Femur (tissue), 1 donor: Measurements from ENCODE around the gene UBE2A.

Experiments
- DNase-seq: peaks from one replicate; pipeline ENCODE4 v3.0.0-alpha.2; 2017

The UBE2A gene

DNA sequence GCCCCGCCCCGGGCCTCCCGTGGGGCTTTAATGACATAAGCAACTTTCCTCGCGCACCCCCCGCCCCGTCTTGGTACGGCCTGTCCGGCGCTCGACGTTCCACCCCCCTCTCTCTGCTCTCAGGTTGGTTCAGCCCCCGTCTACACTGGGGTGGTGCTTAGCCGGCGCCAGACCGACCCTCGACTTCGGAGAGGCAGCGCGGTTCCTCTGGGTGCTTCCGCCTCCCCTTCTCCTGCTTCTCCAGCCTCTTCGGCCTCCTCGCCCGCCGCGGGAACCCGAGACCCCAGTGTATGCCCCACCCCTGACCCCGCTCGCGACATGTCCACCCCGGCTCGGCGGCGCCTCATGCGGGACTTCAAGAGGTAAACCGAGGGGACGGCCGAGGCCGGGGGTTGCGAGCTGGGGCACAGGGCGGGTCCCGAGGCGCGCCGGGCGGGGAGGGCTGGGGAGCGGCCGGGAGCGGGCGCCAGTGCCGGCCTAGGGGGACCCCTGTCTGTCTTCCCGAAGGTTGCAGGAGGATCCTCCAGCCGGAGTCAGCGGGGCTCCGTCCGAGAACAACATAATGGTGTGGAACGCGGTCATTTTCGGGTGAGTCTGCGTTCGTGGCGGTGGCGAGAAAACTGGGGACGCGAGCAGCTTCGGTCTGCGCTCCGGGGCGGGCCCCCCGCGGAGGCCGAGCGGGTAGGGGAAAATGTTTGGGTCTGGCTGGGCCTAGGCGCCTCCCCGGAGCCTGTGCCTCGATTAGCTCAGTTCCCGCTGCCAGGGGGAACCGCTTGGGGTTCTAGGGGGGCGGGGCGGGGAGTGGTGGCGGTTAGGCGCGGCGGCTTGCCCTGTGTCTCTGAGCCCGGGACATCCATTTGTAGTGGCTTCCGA lies at the start of gene UBE2A:
Gene UBE2A (plus strand): TSS at position 170 of the 873 bp plus-strand sequence. CDS start 149 bp downstream, at position 319.
- peak; percentile 94 for DNase-seq

DNA sequence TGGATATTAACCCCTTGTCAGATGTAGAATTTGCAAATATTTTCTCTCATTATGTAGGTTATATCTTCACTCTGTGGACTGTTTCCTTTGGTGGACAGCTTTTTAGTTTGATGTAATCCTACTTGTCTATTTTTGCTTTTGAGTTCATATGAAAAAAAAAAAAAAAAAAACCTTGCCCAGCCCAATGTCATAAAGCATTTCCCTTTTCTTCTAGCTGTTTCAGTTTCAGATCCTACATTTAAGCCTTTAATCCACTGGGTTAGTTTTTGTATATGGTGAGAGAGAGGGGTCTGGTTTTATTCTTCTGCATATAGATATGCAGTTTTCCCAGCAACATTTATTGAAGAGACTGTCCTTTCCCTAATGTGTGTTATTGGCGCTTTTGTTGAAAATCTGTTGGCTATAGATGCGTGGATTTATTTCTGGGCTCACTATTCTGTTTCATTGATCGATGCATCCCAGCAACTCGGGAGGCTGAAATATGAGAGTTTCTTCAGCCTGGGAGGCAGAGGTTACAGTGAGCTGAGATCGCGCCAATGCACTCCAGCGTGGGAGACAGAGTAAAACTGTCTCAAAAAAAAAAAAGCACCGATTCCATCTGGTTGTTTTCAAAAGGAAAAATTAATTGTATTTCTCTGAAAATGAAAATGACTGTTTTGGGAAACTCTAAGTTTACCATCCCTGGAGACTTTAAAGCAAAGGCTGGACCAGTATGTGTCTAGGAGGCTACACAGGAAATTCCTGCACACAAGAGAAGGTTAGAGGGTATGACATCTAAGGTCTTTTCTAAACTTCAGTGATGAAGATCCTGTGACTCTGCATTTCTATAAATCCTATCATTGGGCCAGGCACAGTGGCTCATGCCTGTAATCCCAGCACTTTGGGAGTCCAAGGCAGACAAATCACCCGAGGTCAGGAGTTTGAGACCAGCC lies 44.8 kb upstream of the UBE2A start:
- peak; percentile 22 for DNase-seq

DNA sequence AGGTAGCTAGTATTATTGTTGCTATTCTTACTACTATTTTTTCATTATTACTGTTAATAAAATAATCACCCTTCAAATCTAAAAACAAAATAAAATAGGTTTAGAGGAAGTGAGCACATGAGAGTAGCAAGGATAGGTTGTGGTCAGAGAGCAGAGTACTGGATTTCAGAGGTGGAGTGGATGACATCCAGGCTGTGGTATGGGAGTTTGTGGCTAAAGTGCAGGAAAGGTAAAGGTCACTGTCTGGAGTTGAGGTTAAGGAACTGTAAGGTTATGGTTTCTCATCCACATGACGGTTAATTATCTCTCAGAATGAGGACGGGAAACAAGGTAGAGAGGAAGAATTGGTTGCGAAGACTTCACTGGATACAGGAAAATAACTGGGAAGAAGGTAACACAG lies 36.9 kb upstream of the UBE2A start:
- no peak for DNase-seq

DNA sequence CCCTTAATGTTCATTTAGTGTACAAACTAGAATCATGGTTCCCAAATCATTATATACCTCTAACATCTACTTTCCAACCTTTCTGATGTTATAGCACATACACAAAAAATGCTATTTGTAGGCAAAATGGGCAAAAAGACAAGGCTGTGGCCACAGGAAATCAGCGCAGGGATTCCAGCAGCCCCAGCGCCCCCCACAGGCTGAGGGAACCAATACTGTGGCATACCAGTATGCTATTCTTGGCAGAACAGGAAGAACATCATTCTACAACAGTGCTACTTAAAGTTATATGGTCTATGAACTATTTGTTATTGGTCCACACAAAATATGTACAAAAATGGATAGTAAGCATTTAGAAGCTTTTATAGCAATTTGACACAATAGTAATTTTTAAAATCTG lies 34.5 kb upstream of the UBE2A start:
- DNase-seq, result no peak

DNA sequence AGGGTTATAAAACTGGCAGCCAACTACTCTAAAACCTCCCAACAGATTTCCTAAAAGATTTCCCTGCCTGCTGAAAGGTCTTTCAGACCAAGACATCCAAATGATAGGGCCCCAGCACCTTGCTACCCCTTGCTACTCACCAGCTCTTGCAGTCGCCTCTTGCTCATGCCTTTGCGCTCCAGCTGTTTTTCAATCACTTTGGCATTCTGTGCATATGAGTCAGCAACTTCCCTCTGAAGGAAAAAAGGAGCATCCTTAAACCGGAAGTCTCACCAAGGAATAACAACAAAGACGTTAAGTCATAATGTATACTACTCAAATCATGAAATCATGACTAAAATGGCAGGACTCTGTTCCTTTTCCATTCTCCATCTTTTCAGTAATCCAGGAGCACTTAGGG lies 33.2 kb upstream of the UBE2A start:
- no peak for DNase-seq

DNA sequence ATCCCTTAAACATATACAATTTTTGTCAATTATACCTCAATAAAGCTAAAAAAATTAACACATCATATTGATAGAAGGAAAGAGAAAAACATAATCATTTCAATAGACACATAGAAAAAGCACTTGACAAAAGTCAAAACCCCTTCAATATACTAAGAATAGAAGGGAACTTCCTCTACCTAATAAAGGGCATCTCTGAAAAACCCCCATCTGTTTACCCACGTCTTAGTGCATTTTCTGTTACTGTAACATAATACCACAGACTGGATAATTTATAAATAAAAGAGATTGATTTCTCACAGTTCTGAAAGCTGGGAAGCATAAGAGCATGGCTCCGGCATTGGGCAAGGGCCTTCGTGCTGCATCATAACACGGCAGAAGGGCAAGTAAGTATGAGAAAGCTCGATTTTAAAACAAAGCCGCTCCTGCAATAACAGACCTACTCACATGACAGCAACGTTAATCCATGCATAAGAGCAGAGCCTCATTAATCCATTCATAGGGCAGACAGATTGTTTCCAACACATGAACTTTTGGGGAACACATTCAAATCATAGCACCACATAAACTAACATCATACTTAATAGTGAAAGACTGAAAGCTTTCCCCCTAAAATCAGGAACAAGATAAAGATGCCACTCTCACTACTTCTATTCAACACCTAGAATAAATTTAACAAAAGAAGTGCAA lies 24.9 kb upstream of the UBE2A start:
- no peak for DNase-seq

DNA sequence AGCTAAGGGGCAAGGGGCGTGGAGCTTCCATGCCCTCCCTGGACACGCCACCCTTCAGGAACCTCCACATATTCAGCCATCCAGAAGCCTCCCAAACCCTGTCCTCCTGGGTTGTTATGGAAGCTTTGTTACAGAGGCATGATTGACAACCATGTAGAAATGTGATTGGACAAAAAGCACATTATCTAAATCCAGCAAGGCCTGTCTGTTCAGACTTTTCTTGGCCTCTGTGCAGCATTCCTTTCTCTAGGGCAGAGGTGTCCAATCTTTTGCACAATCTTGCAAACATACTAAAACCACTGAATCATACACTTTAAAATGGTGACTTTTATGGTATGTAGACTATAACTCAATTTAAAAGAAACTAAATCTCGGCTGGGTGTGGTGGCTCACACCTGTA lies 21.9 kb upstream of the UBE2A start:
- no peak for DNase-seq

DNA sequence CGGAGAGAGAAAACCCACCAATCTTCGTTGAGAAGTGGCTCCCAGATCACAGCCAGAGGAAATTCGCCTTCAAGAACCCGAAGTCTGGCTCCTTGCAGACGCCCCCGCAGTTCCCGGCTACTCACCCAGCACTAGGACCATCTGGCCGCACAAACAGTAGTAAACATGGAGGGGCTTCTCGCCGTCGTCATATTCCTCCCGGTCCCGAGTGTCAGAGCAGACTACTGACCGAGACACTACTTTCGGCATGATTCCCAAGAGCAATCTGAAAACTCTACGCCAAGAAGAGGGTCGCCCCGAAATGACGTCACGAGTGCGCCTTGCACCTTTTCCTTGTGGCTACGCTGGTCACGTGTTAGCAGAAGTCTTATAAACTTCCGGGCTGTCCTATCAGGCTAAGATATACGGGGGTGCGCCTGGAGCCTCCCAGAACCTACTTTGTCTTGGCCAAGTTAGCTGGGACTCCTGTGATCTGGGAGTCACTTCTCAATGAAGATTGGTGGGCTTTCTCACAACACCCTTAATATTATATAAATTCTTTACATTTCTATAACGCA lies 9.2 kb upstream of the UBE2A start, which contains the start of gene STEEP1:
Gene STEEP1 (minus strand): TSS at position 303 of the 557 bp plus-strand sequence. CDS start 54 bp downstream, at position 249.
- DNase-seq, result peak; percentile 93

DNA sequence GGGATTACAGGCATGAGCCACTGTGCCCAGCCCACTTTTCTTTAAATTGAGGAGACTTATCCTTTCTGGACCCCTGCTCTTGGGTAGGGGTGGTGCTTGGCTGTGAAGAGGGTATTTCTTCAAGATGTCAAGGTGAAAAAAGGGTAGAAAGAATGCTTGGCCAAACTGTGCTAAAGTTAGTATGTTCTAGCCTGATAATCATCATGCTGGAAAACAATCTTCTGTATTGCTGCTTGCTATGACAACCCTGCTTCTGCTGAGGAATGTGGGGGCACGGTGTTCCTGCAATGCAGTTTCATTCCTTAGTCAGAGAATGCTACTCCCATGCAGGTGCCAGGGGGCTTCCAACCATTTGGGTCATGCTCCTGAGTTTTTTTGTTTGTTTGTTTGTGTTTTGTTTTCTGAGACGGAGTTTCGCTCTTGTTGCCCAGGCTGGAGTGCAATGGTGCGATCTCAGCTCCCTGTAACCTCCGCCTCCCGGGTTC lies 4.0 kb upstream of the UBE2A start:
- no peak for DNase-seq

DNA sequence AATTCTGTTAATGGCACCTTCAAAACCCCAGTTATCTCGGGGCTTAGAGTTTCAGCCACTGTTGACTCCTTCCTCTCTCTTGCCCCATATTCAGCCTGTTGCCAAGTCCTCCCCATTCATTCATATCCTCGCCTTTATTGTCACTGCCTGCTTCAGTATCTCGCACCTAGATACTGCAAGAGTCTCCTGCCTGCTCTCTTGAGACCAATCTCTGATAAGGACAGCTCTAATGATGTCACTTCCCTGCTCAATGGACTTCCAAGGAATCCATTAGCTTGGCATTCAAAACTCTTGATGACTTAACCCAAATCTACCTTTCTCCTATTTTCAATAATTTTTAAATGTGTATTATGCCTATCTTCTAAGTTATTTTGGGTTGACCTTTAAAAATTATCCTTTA lies 1.1 kb upstream of the UBE2A start:
- DNase-seq, result no peak

DNA sequence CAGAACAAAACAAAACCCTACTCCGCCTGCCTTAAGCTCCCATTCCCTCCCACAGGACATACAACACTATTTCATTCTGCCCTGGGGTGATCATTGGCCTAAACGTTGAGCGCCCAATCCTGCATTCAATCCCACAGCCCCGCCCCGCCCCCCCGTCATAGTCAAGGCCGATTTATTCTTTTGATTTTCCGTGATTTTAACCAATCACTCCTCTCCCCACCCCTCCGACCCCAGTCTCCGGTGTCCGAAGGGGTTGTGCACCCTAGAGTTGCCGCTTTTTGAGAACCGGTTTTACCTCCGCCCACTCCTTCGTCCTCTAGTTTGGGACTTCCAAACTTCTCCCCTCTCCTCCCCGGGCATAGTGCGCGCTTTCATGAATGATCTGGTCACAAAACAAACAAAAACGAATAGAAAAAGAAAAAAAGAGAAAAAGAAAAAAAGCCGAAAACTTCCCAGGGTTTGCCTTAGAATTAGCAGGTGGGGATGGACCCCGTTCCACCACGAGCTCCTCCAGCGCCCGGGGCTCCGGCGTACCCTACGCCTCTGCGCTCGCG lies 446 bp upstream of the UBE2A start:
- DNase-seq, result peak; percentile 61

DNA sequence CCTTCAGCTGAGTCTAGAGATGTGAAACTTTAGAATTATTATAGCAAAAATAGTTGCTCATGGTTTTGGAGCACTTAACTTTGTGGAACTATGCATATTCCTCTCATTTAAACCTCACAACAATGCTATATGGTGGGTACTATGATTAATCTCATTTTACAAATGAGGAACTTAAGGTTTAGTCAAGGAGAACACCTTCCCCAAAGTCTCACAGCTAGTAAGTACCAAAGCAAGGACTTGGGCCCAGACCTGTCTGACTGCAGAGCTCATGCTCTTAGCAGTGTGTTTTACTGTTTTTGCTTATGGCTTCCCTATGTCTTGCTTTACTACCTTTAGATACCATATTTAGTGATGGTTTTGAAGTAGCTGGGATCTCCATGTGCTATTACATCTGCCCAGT lies 5.1 kb downstream of the UBE2A start:
- no peak for DNase-seq

DNA sequence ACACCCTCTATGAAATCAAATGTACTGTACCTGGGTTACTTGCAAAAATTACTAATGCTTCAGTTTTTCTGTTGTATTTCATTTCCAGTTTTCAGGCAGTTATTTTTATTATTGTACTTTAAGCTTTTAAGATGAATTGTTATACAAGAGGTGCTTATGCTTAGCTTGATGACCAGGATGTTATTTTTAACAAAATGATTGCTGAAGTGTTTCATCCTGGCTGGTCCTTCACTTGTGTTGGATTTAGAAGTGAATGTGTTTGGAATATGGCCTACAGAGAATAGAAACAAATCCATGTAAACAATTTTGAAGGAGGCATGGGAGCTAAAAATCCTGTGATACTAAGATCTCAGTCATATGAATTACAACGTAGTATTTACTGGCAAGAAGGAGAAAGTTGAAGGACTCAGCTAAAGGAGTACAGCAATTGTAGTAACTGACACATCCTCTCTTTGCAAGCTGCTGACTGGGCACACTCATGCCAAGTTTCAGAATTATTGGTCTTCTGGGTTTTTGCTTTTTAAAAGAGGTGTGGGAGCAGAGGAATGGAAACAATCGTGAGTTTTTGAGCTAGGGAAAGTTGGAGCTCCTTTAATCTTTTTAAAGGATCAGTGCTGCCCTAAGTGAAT lies 9.2 kb downstream of the UBE2A start:
- DNase-seq, result no peak

DNA sequence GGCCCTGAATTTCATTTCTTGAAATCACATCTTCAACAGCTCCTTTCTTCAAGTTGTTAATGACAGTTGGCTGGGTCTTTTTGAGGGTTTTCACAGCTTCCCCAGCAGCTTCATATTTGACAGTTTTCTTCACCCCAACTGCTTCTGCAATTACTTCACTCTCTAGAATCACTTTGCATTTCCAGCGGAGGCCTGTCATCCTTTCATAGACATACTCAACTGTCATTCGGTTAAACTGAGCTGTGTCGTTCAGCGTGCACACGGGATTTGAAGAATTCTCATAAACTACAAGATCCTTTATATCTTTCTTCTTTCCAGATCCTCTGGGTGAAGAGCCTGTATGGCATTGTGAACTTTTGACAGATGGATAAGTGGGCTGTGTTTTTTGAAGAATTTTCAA lies 15.4 kb downstream of the UBE2A start:
- no peak for DNase-seq

DNA sequence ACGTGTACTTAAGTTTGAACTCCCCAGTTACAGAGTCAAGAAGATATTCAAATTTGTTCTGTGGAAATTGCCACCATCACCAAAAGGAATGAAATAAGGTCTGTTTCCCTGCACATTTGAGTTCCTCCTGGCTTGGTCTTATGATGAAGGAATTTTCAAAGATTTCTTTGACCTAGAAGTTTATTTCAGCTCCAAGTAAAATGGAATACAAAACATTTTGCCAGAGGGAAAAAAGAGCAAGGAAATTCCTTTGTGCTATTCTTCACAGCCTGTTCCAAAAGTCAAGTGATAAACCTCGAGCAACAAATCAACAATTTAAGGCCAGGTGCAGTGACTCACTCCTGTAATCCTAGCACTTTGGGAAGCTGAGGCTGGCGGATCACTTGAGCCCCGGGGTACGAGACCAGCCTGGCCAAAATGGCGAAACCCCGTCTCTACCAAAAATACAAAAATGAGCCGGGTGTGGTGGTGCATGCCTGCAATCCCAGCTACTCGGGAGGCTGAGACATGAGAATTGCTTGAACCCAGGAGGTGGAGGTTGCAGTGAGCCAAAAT lies 28.4 kb downstream of the UBE2A start:
- DNase-seq, result no peak

DNA sequence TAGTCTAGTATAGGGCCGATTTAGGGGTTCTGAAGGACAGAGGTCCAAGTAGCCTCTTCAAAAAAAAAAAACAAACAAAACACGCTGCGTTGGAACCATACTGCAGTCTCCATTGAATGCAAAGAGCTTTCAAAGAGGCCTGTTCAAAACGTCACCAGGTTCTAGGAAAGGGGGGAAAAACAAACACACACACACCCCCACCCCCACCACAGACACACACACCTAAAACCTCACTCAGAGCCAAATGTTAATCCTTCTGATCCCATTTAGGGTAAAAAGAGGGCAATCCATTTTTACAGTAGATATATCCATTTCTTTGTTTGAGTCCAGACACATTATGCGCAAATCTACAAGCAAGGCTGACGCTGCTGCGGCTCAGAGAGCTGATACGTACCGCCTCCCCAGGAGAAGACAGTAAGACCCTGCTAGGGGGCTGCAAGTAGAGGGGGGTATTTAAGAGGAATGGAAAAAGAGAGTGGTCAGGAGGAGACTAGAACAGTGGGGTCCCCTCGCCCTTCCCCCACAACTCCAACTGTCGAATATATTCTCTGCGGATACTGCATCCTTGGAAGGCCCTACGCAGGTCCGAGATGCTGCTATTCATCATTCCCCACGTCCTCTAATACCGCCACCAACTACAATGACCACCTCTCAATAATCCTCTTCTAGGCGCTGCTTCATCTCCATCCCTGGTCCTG lies 30.6 kb downstream of the UBE2A start:
- DNase-seq, result no peak

DNA sequence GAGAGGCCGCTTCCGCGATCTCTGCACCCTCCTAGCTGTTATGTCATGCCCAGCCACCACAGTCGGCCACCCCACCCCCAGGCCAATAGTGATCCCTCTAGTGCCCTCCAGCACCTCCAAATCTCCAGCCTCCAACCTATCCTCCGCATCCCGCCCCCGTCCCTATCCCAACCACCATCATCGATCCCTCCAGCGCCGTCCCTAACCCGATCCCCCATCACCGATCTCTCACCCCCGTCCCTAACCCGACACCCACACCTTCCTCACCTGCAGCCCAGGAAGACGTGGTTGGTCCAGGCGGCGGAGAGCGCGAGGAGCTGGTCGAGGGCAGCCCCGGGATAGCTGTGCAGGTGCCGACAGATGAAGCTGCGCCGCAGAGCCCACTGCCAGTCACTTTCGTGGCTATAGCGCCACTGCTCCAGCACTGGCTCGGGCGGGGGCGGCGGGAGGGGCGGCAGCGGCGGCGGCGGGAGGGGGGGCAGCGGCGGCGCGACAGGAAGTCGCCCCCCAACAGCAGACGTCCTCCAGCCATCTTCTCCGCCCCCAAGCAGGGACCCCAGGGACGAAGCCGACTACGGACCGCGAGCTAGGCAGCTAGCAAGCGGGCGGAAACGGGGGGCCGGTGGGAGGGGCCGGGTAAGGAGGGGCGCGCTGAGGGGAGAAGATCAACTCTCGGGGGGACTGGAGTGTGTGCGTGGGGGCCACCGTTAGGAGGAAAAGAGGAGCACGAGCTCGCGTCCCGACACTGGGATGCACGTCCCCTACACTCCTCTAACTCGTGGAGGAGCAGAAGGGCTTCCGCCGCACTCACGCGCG lies 31.3 kb downstream of the UBE2A start:
- peak; percentile 58 for DNase-seq

DNA sequence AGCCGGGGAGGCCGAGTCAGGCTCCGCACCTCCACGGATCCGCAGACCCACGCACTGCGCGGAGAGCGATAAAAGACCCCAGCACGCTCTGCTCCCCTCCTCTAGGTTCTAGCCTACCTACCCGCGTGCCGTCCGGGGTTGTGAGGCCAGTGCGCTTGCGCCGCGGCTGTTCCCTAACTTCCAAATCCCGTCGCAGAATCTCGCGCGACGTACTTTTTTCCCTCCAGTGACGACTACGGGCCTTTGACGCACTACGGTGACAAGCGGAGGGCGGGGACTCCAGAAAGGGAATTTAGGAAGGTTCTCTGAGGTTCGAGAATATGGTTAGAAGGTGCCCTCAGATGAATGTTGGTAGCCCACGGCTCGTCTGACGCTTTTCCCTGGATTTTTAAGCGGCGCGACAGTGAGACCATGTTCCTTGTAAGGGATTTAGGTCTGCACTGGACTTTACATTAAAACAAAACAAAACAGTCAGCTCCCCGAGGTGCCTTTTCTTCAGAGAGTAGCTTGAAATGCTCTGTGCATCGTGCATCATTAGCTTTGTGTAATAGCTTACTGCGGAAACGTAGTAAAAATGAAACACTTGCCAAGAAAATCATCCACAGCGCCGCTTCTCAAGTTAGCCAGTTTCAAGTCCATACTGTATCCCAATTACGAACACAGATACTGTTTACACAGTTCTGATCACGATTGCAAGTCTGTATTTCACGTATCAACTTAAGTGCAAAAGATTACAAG lies 32.1 kb downstream of the UBE2A start, which contains the start of gene NKRF:
Gene NKRF (minus strand): TSS at position 145 of the 738 bp plus-strand sequence.
- peak; percentile 95 for DNase-seq

DNA sequence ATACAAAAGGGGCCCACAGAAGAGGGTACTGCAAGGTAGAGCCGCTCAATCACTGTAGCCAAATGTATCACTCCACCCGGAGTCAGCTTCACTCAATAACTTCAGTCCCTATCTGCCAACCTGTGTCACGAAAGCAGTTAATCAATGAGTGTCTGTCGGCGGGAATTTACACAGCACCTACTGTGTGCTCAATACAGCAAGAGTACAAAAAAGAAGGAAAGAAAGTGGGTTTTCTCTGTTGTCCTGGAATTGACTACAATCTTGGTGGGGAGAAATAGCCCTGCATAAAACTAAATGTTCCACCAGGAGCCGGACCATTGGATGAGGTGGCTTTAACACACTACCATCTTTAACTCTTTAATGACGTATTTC lies 32.6 kb downstream of the UBE2A start:
- no peak for DNase-seq
